Prostate gland (tissue), 2 donors: ENCODE measurements around the gene ZSCAN9. TPM values are rescaled to one million over a fixed set of nuclear protein-coding genes. Genes with fewer than 3 reads are reported as not detected.

Experiments
- DNase-seq: peaks from one replicate; pipeline ENCODE4 v3.0.0-alpha.2; 2019; ENCODE audit warnings: low spot score
- H3K27ac ChIP-seq, 2 donors: fragments of 200-600 bp; sonication (generic); 2 replicates each; pipeline ENCODE4 v1.5.1; 2017 to 2019
- H3K27me3 ChIP-seq: fragments of 200-600 bp; sonication (generic); replicated peaks from 2 replicates; pipeline ENCODE4 v1.5.1; 2019; ENCODE audit not compliant: insufficient read depth
- H3K36me3 ChIP-seq, 2 donors: fragments of 200-600 bp; sonication (generic); 1 replicate in 1 of 2; 2 replicates in 1 of 2; pipeline versions ENCODE4 v1.5.1 to v1.8.1; 2017 to 2019
- H3K4me1 ChIP-seq: fragments of 200-600 bp; sonication (generic); replicated peaks from 2 replicates; pipeline ENCODE4 v1.5.1; 2019
- H3K4me3 ChIP-seq, 2 donors: fragments of 200-600 bp; sonication (generic); 2 replicates each; pipeline ENCODE4 v1.5.1; 2017 to 2019
- H3K9me3 ChIP-seq: fragments of 200-600 bp; sonication (generic); 2 replicates; pipeline ENCODE4 v1.5.1; 2017
- CTCF ChIP-seq, 4 experiments: fragments of 200-600 bp in 2 of 4; fragments of 450-650 bp in 2 of 4; sonication (generic) in 2 of 4; IDR thresholded peaks; 1 replicate in 3 of 4; 2 replicates in 1 of 4; pipeline ENCODE4 v1.5.1; 2016 to 2019; ENCODE audit warnings: antibody characterized with exemption in 4 of 4, mild to moderate bottlenecking in 2 of 4, moderate library complexity in 2 of 4
- POLR2A ChIP-seq: fragments of 450-650 bp; IDR thresholded peaks from one replicate; pipeline ENCODE4 v1.6.1; 2016; ENCODE audit warnings: antibody characterized with exemption, mild to moderate bottlenecking
- POLR2AphosphoS5 ChIP-seq: sonication (generic); formaldehyde crosslinking; IDR thresholded peaks from one replicate; pipeline ENCODE4 v1.6.1; 2017; ENCODE audit warnings: antibody characterized with exemption
- WGBS: methylation state at CpG from one replicate; pipeline ENCODE4 v1.1.5; 2018; 5-methylcytosine and 5-hydroxymethylcytosine counted together
- intact Hi-C: fragments of 100-400 bp; cut with DNase I; formaldehyde crosslinking; loops from one replicate; pipeline ENCODE4 v1.14.2; 2022
- total RNA-seq, 2 donors: library from RNA; depleted of rRNA; stranded (reverse); fragments of >200 nt; gene quantifications; one replicate each; pipeline ENCODE4 v1.1.0, GENCODE V29; 2016

ZSCAN9 gene
- total RNA-seq, 2 donors from 2014 or later, result 16.7 to 17.3 TPM

GRCh38 chr6:28208111-28208659 is 16.9 kb upstream of the ZSCAN9 start:
- no peak for DNase-seq
- Histone ChIP-seq H3K4me3 (no peak overlapping the region), H3K4me1 (no peaks in the 10 kb centered on the region), H3K27ac (no peak overlapping the region), H3K9me3 (no peaks in the 10 kb centered on the region), H3K27me3 (peaks cover 37% of the 10 kb centered on the region), H3K36me3 (no peaks in the 10 kb centered on the region)
- WGBS, result 8% methylated on average over 23 of the region's 23 CpGs
- TF ChIP-seq POLR2AphosphoS5 (no peak), POLR2A (no peak), CTCF (IDR thresholded peaks at IDR 0.05) (no peak)
- intact Hi-C loops, result no loop called here

GRCh38 chr6:28209753-28210535 is 15.1 kb upstream of the ZSCAN9 start:
- Histone ChIP-seq H3K36me3 (no peaks in the 10 kb centered on the region), H3K4me3 (no peak overlapping the region), H3K4me1 (no peaks in the 10 kb centered on the region), H3K9me3 (no peaks in the 10 kb centered on the region), H3K27me3 (peaks cover 37% of the 10 kb centered on the region), H3K27ac (no peak overlapping the region)
- intact Hi-C loops, result no loop called here
- no peak for DNase-seq
- WGBS, result 46% methylated on average over 7 of the region's 7 CpGs
- TF ChIP-seq POLR2A, result no peak
- TF ChIP-seq POLR2AphosphoS5, result no peak
- no peak for TF ChIP-seq CTCF (IDR thresholded peaks at IDR 0.05)

GRCh38 chr6:28211840-28212509 is 13.1 kb upstream of the ZSCAN9 start:
- Histone ChIP-seq H3K27ac (no peak overlapping the region), H3K4me3 (no peak overlapping the region), H3K36me3 (no peaks in the 10 kb centered on the region), H3K4me1 (no peaks in the 10 kb centered on the region), H3K9me3 (no peaks in the 10 kb centered on the region), H3K27me3 (peaks cover 34% of the 10 kb centered on the region)
- no peak for TF ChIP-seq POLR2AphosphoS5
- no peak for TF ChIP-seq CTCF (IDR thresholded peaks at IDR 0.05)
- no peak for TF ChIP-seq POLR2A
- DNase-seq, result no peak
- intact Hi-C loops, result no loop called here
- WGBS, result 22% methylated on average over 16 of the region's 16 CpGs

GRCh38 chr6:28212510-28213212 is 12.4 kb upstream of the ZSCAN9 start:
- DNase-seq, result no peak
- H3K9me3 ChIP-seq, result no peaks in the 10 kb centered on the region
- peaks cover 28% of the 10 kb centered on the region for H3K27me3 ChIP-seq
- H3K36me3 ChIP-seq, result no peaks in the 10 kb centered on the region
- H3K27ac ChIP-seq, result no peak overlapping the region
- H3K4me1 ChIP-seq, result no peaks in the 10 kb centered on the region
- intact Hi-C loops, result no loop called here
- 1% methylated on average over 21 of the region's 21 CpGs for WGBS
- H3K4me3 ChIP-seq, result peak overlapping the region in 1 of 2 donors; percentile 3
- TF ChIP-seq POLR2A (no peak), POLR2AphosphoS5 (no peak), CTCF (IDR thresholded peaks at IDR 0.05) (no peak)
